Nephron progenitor cell (in vitro differentiated cells): ENCODE measurements around the gene CCDC81.

ENCODE experiments used
- DNase-seq: peaks from one replicate; pipeline ENCODE4 v3.0.0; 2021
- H3K27ac Mint-ChIP-seq: 2 replicates; pipeline ENCODE4 v1.8.0; 2021; ENCODE audit warnings: mild to moderate bottlenecking, moderate library complexity, mixed read lengths
- H3K27me3 Mint-ChIP-seq: 2 replicates; pipeline ENCODE4 v1.8.0; 2021; ENCODE audit warnings: mild to moderate bottlenecking, low read depth, mixed read lengths; ENCODE audit not compliant: poor library complexity
- H3K36me3 Mint-ChIP-seq: 2 replicates; pipeline ENCODE4 v1.8.0; 2021; ENCODE audit warnings: low read depth, mixed read lengths
- H3K4me1 Mint-ChIP-seq: 2 replicates; pipeline ENCODE4 v1.8.0; 2021; ENCODE audit warnings: mixed read lengths
- H3K4me3 Mint-ChIP-seq: 2 replicates; pipeline ENCODE4 v1.8.0; 2021; ENCODE audit warnings: mild to moderate bottlenecking, moderate library complexity, mixed read lengths
- H3K9me3 Mint-ChIP-seq: 2 replicates; pipeline ENCODE4 v1.8.0; 2021; ENCODE audit warnings: mild to moderate bottlenecking, moderate library complexity, mixed read lengths
- TF ChIP-seq, protein P1 (sequence below): fragments of 200-600 bp; sonication (generic); IDR thresholded peaks from 2 replicates; pipeline ENCODE4 v1.5.0; 2021; ENCODE audit warnings: antibody characterized with exemption

CCDC81 gene

DNA sequence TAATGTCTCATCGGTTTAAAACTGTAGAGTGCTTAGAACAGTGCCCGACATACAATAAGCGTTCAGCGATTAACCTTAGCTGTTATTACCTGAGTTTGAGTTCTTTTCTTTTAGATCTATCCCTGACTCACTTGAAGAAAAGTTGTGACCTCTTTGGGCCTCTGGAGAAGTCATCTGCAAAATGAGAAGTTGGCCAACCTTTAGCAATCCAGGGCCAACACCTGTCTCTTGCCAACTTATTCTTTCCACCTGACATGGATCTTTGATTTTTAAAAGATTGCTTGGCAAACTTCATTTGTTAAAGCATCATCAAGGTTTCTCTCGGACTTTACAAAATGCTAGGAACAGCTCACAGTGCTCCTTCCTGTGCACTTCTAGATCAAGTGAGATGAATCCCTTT is 89.3 kb downstream of the CCDC81 start:
- H3K4me3 Mint-ChIP-seq, result no peak overlapping the region
- TF ChIP-seq, protein P1, sequence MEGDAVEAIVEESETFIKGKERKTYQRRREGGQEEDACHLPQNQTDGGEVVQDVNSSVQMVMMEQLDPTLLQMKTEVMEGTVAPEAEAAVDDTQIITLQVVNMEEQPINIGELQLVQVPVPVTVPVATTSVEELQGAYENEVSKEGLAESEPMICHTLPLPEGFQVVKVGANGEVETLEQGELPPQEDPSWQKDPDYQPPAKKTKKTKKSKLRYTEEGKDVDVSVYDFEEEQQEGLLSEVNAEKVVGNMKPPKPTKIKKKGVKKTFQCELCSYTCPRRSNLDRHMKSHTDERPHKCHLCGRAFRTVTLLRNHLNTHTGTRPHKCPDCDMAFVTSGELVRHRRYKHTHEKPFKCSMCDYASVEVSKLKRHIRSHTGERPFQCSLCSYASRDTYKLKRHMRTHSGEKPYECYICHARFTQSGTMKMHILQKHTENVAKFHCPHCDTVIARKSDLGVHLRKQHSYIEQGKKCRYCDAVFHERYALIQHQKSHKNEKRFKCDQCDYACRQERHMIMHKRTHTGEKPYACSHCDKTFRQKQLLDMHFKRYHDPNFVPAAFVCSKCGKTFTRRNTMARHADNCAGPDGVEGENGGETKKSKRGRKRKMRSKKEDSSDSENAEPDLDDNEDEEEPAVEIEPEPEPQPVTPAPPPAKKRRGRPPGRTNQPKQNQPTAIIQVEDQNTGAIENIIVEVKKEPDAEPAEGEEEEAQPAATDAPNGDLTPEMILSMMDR, result no peak
- H3K9me3 Mint-ChIP-seq, result no peaks in the 10 kb centered on the region
- peaks cover 4% of the 10 kb centered on the region for H3K36me3 Mint-ChIP-seq
- H3K27ac Mint-ChIP-seq, result no peak overlapping the region
- DNase-seq, result no peak
- H3K27me3 Mint-ChIP-seq, result peaks cover 10% of the 10 kb centered on the region
- peaks cover 31% of the 10 kb centered on the region for H3K4me1 Mint-ChIP-seq

DNA sequence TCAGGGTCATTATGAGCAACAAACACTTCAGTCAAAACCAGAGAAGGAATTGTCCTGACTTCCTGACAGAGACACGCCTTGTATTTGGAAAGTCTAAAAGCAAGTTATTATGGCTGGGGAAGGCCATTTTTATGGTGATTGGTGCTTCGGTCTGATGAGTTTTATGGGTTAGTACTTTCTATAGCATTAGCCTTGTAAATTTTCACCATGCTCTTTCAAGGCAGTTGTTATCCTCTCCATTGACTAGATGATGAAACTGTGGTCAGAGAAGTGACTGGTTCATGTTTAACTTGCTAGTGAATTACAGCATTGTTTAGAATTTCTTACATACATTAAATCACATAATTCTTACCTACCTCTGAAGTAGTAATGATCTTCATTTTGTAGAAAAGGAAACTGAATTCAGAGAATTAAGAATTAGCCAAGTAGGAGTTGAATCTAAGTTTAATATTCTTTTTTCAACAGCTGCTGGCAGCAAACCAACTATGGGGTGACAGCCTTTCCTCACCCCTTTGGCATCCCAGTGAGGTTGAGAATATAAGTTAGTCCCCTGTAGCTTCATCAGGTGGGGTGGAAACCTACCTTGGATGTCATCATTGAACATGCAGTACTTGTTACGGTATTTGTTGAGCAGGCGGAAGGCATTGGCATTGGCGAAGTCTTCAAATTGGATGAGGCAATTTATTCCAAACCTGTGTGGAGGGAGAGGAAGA is 90.0 kb downstream of the CCDC81 start:
- DNase-seq, result no peak
- Mint-ChIP-seq H3K4me3 (no peak overlapping the region), H3K27me3 (peaks cover 10% of the 10 kb centered on the region), H3K27ac (no peak overlapping the region), H3K36me3 (peaks cover 4% of the 10 kb centered on the region), H3K9me3 (no peaks in the 10 kb centered on the region), H3K4me1 (peaks cover 33% of the 10 kb centered on the region)
- TF ChIP-seq, protein P1, result no peak

DNA sequence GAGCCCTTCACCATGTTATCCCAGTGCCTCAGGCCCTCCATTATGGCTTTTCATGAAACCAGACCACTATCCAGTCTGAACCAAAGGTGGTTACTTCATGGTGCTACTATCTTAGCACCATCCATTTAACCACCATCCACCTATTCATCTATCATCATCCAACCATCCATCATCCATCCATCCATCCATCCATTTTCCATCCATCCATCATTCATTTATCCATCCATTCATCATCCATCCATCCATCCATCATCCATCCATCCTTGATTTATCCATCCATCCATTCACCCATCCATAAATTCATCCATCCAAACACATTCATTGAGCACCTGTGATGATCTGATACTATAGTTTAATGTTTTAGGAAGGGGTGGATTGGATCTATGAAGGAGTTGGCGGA is 93.5 kb downstream of the CCDC81 start:
- H3K27ac Mint-ChIP-seq, result no peak overlapping the region
- no peak overlapping the region for H3K4me3 Mint-ChIP-seq
- peaks cover 10% of the 10 kb centered on the region for H3K27me3 Mint-ChIP-seq
- TF ChIP-seq, protein P1, result no peak
- H3K36me3 Mint-ChIP-seq, result no peaks in the 10 kb centered on the region
- H3K4me1 Mint-ChIP-seq, result peaks cover 25% of the 10 kb centered on the region
- no peaks in the 10 kb centered on the region for H3K9me3 Mint-ChIP-seq
- DNase-seq, result no peak

DNA sequence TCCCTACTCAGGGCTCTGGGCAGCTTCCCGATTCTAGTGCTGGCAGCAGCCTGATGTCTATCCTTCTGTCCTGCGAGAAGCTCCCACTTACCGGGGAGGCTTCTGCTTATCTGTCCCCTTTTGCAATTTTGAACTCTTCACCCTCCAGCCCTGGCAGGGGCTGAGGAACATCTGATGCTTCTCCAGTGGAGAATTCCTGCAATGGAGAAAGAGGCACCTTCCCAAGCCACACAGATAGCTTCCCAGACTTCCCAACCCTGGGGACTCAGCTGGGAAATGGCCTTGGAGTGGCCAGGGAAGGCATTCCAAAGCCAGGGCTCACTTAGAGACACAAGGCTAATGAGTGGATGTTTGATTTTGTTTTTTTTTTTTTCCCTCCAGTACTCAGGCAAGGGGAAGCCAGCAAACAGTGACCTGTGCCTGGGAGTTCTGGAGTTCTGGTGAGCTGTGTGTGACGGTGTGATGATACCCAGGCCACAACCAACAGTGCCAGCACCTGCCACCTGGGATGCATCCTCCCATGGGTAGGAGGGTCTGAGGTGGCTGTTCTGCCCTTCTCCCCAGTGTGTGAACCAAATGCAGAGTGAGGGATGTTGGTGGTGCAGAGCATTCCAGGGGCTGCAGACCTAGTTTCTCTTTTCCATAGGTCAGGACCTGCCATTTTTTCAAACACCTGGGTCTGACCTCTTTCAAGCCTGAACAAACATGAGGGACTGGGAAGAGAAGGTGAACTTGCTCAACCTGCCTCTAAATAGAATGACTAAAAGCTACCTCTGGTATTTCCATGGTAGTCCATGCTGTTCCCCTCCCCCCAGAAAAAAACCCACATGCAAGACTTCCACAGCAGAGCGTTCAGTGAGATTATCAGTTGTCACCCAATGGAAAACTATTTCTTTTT is 95.1 kb downstream of the CCDC81 start:
- H3K9me3 Mint-ChIP-seq, result no peaks in the 10 kb centered on the region
- peaks cover 37% of the 10 kb centered on the region for H3K4me1 Mint-ChIP-seq
- peaks cover 10% of the 10 kb centered on the region for H3K27me3 Mint-ChIP-seq
- no peak for DNase-seq
- H3K4me3 Mint-ChIP-seq, result no peak overlapping the region
- H3K27ac Mint-ChIP-seq, result no peak overlapping the region
- TF ChIP-seq, protein P1, result no peak
- H3K36me3 Mint-ChIP-seq, result no peaks in the 10 kb centered on the region
